CD14-positive monocyte (primary cell): ENCODE measurements around the gene LRP1. TPM values are rescaled to one million over a fixed set of nuclear protein-coding genes. Genes with fewer than 3 reads are reported as not detected.
A peak's percentile ranks its signal among the peaks of the same experiment; 100 is the strongest.

Source experiments
- DNase-seq, 3 donors: peaks; one replicate each; pipeline ENCODE4 v3.0.0-alpha.2; 2011 to 2022
- H2AFZ ChIP-seq: 2 replicates; pipeline ENCODE4 v1.6.0; 2012; ENCODE audit warnings: mild to moderate bottlenecking, low read depth, low read length, inconsistent platforms; ENCODE audit not compliant: insufficient read depth, poor library complexity, severe bottlenecking
- H3K27ac ChIP-seq, 2 donors: 1 replicate in 1 of 2; 2 replicates in 1 of 2; pipeline ENCODE4 v1.5.1; 2012 to 2013; ENCODE audit warnings: low read length in 2 of 2, control low read depth in 1 of 2, inconsistent platforms in 1 of 2, low read depth in 1 of 2, mild to moderate bottlenecking in 1 of 2
- H3K27me3 ChIP-seq, 2 donors: one replicate each; pipeline versions ENCODE4 v1.6.0 to v1.6.1; 2011 to 2013; ENCODE audit warnings: low read length in 2 of 2; ENCODE audit not compliant: control insufficient read depth in 2 of 2, insufficient read depth in 2 of 2
- H3K36me3 ChIP-seq, 2 donors: replicated peaks in 1 of 2; 1 replicate in 1 of 2; 2 replicates in 1 of 2; pipeline versions ENCODE4 v1.5.1 to v1.6.1; 2012 to 2013; ENCODE audit warnings: low read length in 2 of 2, control low read depth in 1 of 2, inconsistent platforms in 1 of 2, mild to moderate bottlenecking in 1 of 2; ENCODE audit not compliant: insufficient read depth in 2 of 2, control insufficient read depth in 1 of 2
- H3K4me1 ChIP-seq, 2 donors: 1 replicate in 1 of 2; 2 replicates in 1 of 2; pipeline versions ENCODE4 v1.5.1 to v1.6.1; 2012 to 2013; ENCODE audit warnings: low read length in 2 of 2, control low read depth in 1 of 2, inconsistent platforms in 1 of 2, mild to moderate bottlenecking in 1 of 2, moderate library complexity in 1 of 2; ENCODE audit not compliant: insufficient read depth in 2 of 2, control insufficient read depth in 1 of 2
- H3K4me2 ChIP-seq: replicated peaks from 2 replicates; pipeline ENCODE3; 2012; ENCODE audit warnings: low read length, moderate library complexity, mild to moderate bottlenecking; ENCODE audit not compliant: poor library complexity, severe bottlenecking; ENCODE audit errors: extremely low read depth
- H3K4me3 ChIP-seq, 3 experiments: fragments of 200-600 bp in 1 of 3; sonication (generic) in 1 of 3; replicated peaks in 1 of 3; 1 replicate in 2 of 3; 2 replicates in 1 of 3; pipeline ENCODE4 v1.5.1; 2011 to 2013; ENCODE audit warnings: low read length in 3 of 3, mild to moderate bottlenecking in 3 of 3, control low read depth in 2 of 3, low read depth in 2 of 3, inconsistent platforms in 1 of 3, moderate library complexity in 1 of 3
- H3K79me2 ChIP-seq: 2 replicates; pipeline ENCODE4 v1.6.0; 2012; ENCODE audit warnings: mild to moderate bottlenecking, control low read depth, inconsistent platforms, low read length, moderate library complexity; ENCODE audit not compliant: insufficient read depth
- H3K9ac ChIP-seq: 2 replicates; pipeline ENCODE4 v1.6.0; 2017; ENCODE audit warnings: low read length, mild to moderate bottlenecking; ENCODE audit not compliant: insufficient read depth, poor library complexity, severe bottlenecking
- H3K9me3 ChIP-seq, 2 donors: replicated peaks in 1 of 2; 1 replicate in 1 of 2; 2 replicates in 1 of 2; pipeline versions ENCODE4 v1.5.1 to v1.6.1; 2012 to 2013; ENCODE audit warnings: low read length in 2 of 2, control low read depth in 1 of 2; ENCODE audit not compliant: control insufficient read depth in 1 of 2, insufficient read depth in 1 of 2
- H4K20me1 ChIP-seq: 2 replicates; pipeline ENCODE4 v1.6.0; 2012; ENCODE audit warnings: mild to moderate bottlenecking, low read length, control low read depth, moderate library complexity; ENCODE audit not compliant: insufficient read depth
- H3K27ac Mint-ChIP-seq, 7 donors: one replicate each; pipeline ENCODE4 v1.8.0; 2020; ENCODE audit warnings: mild to moderate bottlenecking in 7 of 7, mixed read lengths in 7 of 7, moderate library complexity in 6 of 7, inconsistent platforms in 2 of 7
- H3K27me3 Mint-ChIP-seq, 3 donors: one replicate each; pipeline ENCODE4 v1.8.0; 2021 to 2022; ENCODE audit warnings: low read depth in 3 of 3, mild to moderate bottlenecking in 3 of 3, mixed read lengths in 3 of 3, moderate library complexity in 3 of 3, inconsistent platforms in 1 of 3
- H3K36me3 Mint-ChIP-seq, 2 donors: one replicate each; pipeline ENCODE4 v1.8.0; 2020; ENCODE audit warnings: mixed read lengths in 2 of 2, inconsistent platforms in 1 of 2, mild to moderate bottlenecking in 1 of 2
- H3K4me1 Mint-ChIP-seq: one replicate; pipeline ENCODE4 v1.8.0; 2020; ENCODE audit warnings: mild to moderate bottlenecking, mixed read lengths
- H3K4me3 Mint-ChIP-seq, 2 donors: one replicate each; pipeline ENCODE4 v1.8.0; 2020; ENCODE audit warnings: mild to moderate bottlenecking in 2 of 2, mixed read lengths in 2 of 2, moderate library complexity in 1 of 2
- H3K9me3 Mint-ChIP-seq, 7 donors: one replicate each; pipeline ENCODE4 v1.8.0; 2020 to 2022; ENCODE audit warnings: mixed read lengths in 7 of 7, mild to moderate bottlenecking in 6 of 7, moderate library complexity in 6 of 7, inconsistent platforms in 2 of 7
- CTCF ChIP-seq: fragments of 200-600 bp; IDR thresholded peaks from one replicate; pipeline ENCODE4 v1.8.0; 2022; ENCODE audit warnings: antibody characterized with exemption, mild to moderate bottlenecking
- WGBS: methylation state at CpG from one replicate; pipeline ENCODE4 v1.1.5; 2013; ENCODE audit warnings: missing lambda C conversion rate; ENCODE audit not compliant: insufficient coverage; 5-methylcytosine and 5-hydroxymethylcytosine counted together
- intact Hi-C, 2 donors: fragments of 100-400 bp; cut with micrococcal nuclease; formaldehyde crosslinking; loops; one replicate each; pipeline versions ENCODE4 v1.15.0 to v1.15.1; 2023
- polyA plus RNA-seq, 3 donors: library from polyadenylated mRNA; depleted of rRNA in 1 of 3; unstranded in 2 of 3; stranded (reverse) in 1 of 3; fragments of 300-500 nt in 2 of 3; fragments of >200 nt in 1 of 3; fragmentation: Illumina TruSeq in 2 of 3; gene quantifications; 1 replicate in 2 of 3; 2 replicates in 1 of 3; pipeline ENCODE4 v1.2.3, GENCODE V29; 2012 to 2021

Gene LRP1
- polyA plus RNA-seq, 3 donors: 5.5 to 246 (median 10.5) TPM

GRCh38 chr12:57129321-57129842 is 1.1 kb downstream of the LRP1 start:
- peaks cover 45% of the 10 kb centered on the region for H4K20me1 ChIP-seq
- peaks cover 0 to 16% of the 10 kb centered on the region in 2 donors for H3K27me3 ChIP-seq
- peaks cover 44 to 61% of the 10 kb centered on the region in 2 donors for H3K4me1 ChIP-seq
- peak overlapping the region; percentile 93 to 95 for H3K4me3 Mint-ChIP-seq
- peaks cover 58% of the 10 kb centered on the region for H3K4me1 Mint-ChIP-seq
- TF ChIP-seq CTCF: no peak
- peaks cover 59% of the 10 kb centered on the region for H3K79me2 ChIP-seq
- H3K4me2 ChIP-seq: peak overlapping the region; percentile 100
- peak overlapping the region; percentile 82 to 98 (median 92) for H3K4me3 ChIP-seq
- H3K36me3 Mint-ChIP-seq: peaks cover 36 to 39% of the 10 kb centered on the region in 2 donors
- intact Hi-C loops: loop anchor here in 1 of 2 donors (5.0 kb wide), 1 partner anchor 33 kb away; no protein-coding TSS in a partner anchor
- H3K9ac ChIP-seq: peak overlapping the region; percentile 75
- peaks cover 8 to 30% of the 10 kb centered on the region in 2 donors for H3K36me3 ChIP-seq
- DNase-seq: no peak
- H2AFZ ChIP-seq: no peak overlapping the region
- 16% methylated on average over 5 of the region's 12 CpGs for WGBS
- peaks cover 0 to 4% (median 0%) of the 10 kb centered on the region in 7 donors for H3K9me3 Mint-ChIP-seq
- H3K27ac Mint-ChIP-seq: peak overlapping the region; percentile 90 to 98 (median 95)
- no peaks in the 10 kb centered on the region for H3K9me3 ChIP-seq
- H3K27ac ChIP-seq: peak overlapping the region; percentile 80 to 84
- peaks cover 3 to 27% (median 24%) of the 10 kb centered on the region in 3 donors for H3K27me3 Mint-ChIP-seq

- Histone ChIP-seq H3K4me1 (peaks cover 44 to 62% of the 10 kb centered on the region in 2 donors), H4K20me1 (peaks cover 50% of the 10 kb centered on the region), H3K79me2 (peaks cover 64% of the 10 kb centered on the region), H3K36me3 (peaks cover 8 to 35% of the 10 kb centered on the region in 2 donors), H2AFZ (no peak overlapping the region), H3K27ac (peak overlapping the region; percentile 80 to 84), H3K9me3 (no peaks in the 10 kb centered on the region), H3K4me3 (peak overlapping the region; percentile 82 to 98 (median 92)), H3K9ac (peak overlapping the region; percentile 75), H3K4me2 (peak overlapping the region; percentile 100), H3K27me3 (peaks cover 0 to 16% of the 10 kb centered on the region in 2 donors)
- peak overlapping the region; percentile 90 to 98 (median 95) for H3K27ac Mint-ChIP-seq
- peak overlapping the region; percentile 93 to 95 for H3K4me3 Mint-ChIP-seq
- H3K4me1 Mint-ChIP-seq: peaks cover 62% of the 10 kb centered on the region
- H3K9me3 Mint-ChIP-seq: peaks cover 0 to 4% (median 0%) of the 10 kb centered on the region in 7 donors
- peaks cover 0 to 22% (median 21%) of the 10 kb centered on the region in 3 donors for H3K27me3 Mint-ChIP-seq
- H3K36me3 Mint-ChIP-seq: peaks cover 40 to 44% of the 10 kb centered on the region in 2 donors
- TF ChIP-seq CTCF: no peak
- peak; percentile 82 to 91 (median 90) for DNase-seq
- intact Hi-C loops: loop anchor here in 1 of 2 donors (5.0 kb wide), 1 partner anchor 32 kb away; no protein-coding TSS in a partner anchor
These were observed 1.6 kb downstream of the LRP1 start for GRCh38 chr12:57129889-57130288.
